MCF 10A (cell line): ENCODE data around the gene CDC25B. TPM values are rescaled to one million over a fixed set of nuclear protein-coding genes. Genes with fewer than 3 reads are reported as not detected.
"Not testable (repeated sequence)": the region's sequence is repeated elsewhere in the genome, so short reads cannot be mapped to it uniquely, and the experiment has no call there.

ENCODE experiments used
- BruUV-seq: library from RNA; stranded (reverse); fragments of 400-500 nt; replicated peaks from 2 replicates; lab custom pipeline; 2021; lab: Mats Ljungman, UMichigan
- CTCF ChIA-PET: fragments of 300-600 bp; sonication (Branson Sonifier 250); formaldehyde crosslinking; extraction: SDS; loops from one replicate; lab custom pipeline; 2021; ENCODE audit warnings: antibody characterized with exemption, inconsistent platforms; lab: Yijun Ruan, JAX
- POLR2A ChIA-PET: fragments of 300-600, 350-650 bp; sonication (Branson Sonifier 250); formaldehyde crosslinking; extraction: SDS; loops from one replicate; lab custom pipeline; 2020; ENCODE audit warnings: antibody characterized with exemption, inconsistent platforms; lab: Yijun Ruan, JAX
- DNase-seq: peaks from one replicate; pipeline ENCODE4 v3.0.0-alpha.2; 2018; ENCODE audit not compliant: unreplicated experiment
- H3K27ac Mint-ChIP-seq: one replicate; pipeline ENCODE4 v1.8.0; 2022; ENCODE audit warnings: mild to moderate bottlenecking, low read depth, mixed read lengths; ENCODE audit not compliant: unreplicated experiment
- H3K27me3 Mint-ChIP-seq: one replicate; pipeline ENCODE4 v1.8.0; 2022; ENCODE audit warnings: mixed read lengths; ENCODE audit not compliant: insufficient read depth, unreplicated experiment
- H3K36me3 Mint-ChIP-seq: one replicate; pipeline ENCODE4 v1.8.0; 2022; ENCODE audit warnings: mild to moderate bottlenecking, moderate library complexity, mixed read lengths; ENCODE audit not compliant: insufficient read depth, unreplicated experiment
- H3K4me1 Mint-ChIP-seq: one replicate; pipeline ENCODE4 v1.8.0; 2022; ENCODE audit warnings: mixed read lengths; ENCODE audit not compliant: insufficient read depth, unreplicated experiment
- H3K4me3 Mint-ChIP-seq: one replicate; pipeline ENCODE4 v1.8.0; 2022; ENCODE audit warnings: mild to moderate bottlenecking, moderate library complexity, mixed read lengths; ENCODE audit not compliant: unreplicated experiment
- H3K9me3 Mint-ChIP-seq: one replicate; pipeline ENCODE4 v1.8.0; 2022; ENCODE audit warnings: mixed read lengths; ENCODE audit not compliant: unreplicated experiment
- intact Hi-C: fragments of 100-400 bp; cut with micrococcal nuclease; formaldehyde crosslinking; loops from 2 replicates; pipeline ENCODE4 v1.14.1; 2022
- total RNA-seq: library from RNA; stranded (reverse); gene quantifications from 2 replicates; pipeline ENCODE4 v1.2.3, GENCODE V29; 2022
- TF ChIP-seq, protein P1 (sequence below): fragments of 200-600 bp; IDR thresholded peaks from one replicate; pipeline ENCODE4 v1.8.0; 2022; ENCODE audit warnings: antibody characterized with exemption, mild to moderate bottlenecking; ENCODE audit not compliant: unreplicated experiment

The CDC25B gene
- total RNA-seq, 1 experiment from 2014 or later = 134 TPM

GRCh38 chr20:3836132-3836531 is 40.0 kb downstream of the CDC25B start:
- Mint-ChIP-seq H3K4me1 (no peaks in the 10 kb centered on the region), H3K27me3 (no peaks in the 10 kb centered on the region), H3K27ac (no peak overlapping the region), H3K9me3 (no peaks in the 10 kb centered on the region), H3K36me3 (peaks cover 7% of the 10 kb centered on the region), H3K4me3 (no peak overlapping the region)
- DNase-seq = no peak
- TF ChIP-seq, protein P1, sequence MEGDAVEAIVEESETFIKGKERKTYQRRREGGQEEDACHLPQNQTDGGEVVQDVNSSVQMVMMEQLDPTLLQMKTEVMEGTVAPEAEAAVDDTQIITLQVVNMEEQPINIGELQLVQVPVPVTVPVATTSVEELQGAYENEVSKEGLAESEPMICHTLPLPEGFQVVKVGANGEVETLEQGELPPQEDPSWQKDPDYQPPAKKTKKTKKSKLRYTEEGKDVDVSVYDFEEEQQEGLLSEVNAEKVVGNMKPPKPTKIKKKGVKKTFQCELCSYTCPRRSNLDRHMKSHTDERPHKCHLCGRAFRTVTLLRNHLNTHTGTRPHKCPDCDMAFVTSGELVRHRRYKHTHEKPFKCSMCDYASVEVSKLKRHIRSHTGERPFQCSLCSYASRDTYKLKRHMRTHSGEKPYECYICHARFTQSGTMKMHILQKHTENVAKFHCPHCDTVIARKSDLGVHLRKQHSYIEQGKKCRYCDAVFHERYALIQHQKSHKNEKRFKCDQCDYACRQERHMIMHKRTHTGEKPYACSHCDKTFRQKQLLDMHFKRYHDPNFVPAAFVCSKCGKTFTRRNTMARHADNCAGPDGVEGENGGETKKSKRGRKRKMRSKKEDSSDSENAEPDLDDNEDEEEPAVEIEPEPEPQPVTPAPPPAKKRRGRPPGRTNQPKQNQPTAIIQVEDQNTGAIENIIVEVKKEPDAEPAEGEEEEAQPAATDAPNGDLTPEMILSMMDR = no peak
- POLR2A ChIA-PET = interaction anchor here (1.1 kb wide), 1 partner anchor 55 kb away, joined by 3 read pairs; the partner anchor contains the start of gene SPEF1
- intact Hi-C loops = no loop called here
- BruUV-seq = no TSS peak
- CTCF ChIA-PET = interaction anchor here (0.6 to 1.2 kb wide), 7 partner anchors 12 to 1696 kb away, joined by 3 to 4 read pairs (median 3); partner anchors contain the start of gene AP5S1

- no peaks in the 10 kb centered on the region for H3K27me3 Mint-ChIP-seq
- no peak overlapping the region for H3K4me3 Mint-ChIP-seq
- no peaks in the 10 kb centered on the region for H3K9me3 Mint-ChIP-seq
- H3K36me3 Mint-ChIP-seq = no peaks in the 10 kb centered on the region
- no peak overlapping the region for H3K27ac Mint-ChIP-seq
- POLR2A ChIA-PET = interaction anchor here (1.0 to 1.6 kb wide), 3 partner anchors 8 to 27 kb away, joined by 3 to 6 read pairs (median 4); partner anchors contain the start of genes AP5S1 and MAVS
- no peaks in the 10 kb centered on the region for H3K4me1 Mint-ChIP-seq
- intact Hi-C loops = no loop called here
- BruUV-seq = no TSS peak
- CTCF ChIA-PET = interaction anchor here (0.6 to 1.1 kb wide), 3 partner anchors 15 to 25 kb away, joined by 3 read pairs; no protein-coding TSS in a partner anchor
- TF ChIP-seq, protein P1 = no peak
- DNase-seq = no peak
Observed at GRCh38 chr20:3839328-3839727, 43.2 kb downstream of the CDC25B start.

DNA sequence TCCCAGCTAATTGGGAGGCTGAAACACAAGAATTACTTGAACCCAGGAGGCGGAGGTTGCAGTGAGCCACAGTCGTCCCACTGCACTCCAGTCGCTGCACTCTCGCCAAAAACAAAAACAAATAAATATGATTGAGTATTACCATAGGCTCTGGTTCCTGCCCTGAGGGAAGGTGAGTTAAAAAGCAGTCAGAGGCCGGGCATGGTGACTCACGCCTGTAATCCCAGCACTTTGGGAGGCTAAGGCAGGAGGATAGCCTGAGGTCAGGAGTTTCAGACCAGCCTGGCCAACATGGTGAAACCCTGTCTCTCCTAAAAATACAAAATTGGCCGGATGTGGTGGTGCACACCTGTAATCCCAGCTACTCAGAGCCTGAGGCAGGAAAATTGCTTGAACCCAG is 44.1 kb downstream of the CDC25B start:
- ChIA-PET CTCF (interaction anchor here (0.6 to 1.1 kb wide), 3 partner anchors 14 to 16 kb away, joined by 3 read pairs; no protein-coding TSS in a partner anchor), POLR2A (interaction anchor here (0.6 to 1.6 kb wide), 3 partner anchors 19 to 81 kb away, joined by 3 to 6 read pairs (median 4); partner anchors contain the start of gene AP5S1)
- BruUV-seq, H3K36me3 Mint-ChIP-seq, H3K9me3 Mint-ChIP-seq, intact Hi-C loops, H3K27ac Mint-ChIP-seq, H3K4me3 Mint-ChIP-seq, H3K27me3 Mint-ChIP-seq, H3K4me1 Mint-ChIP-seq: not testable (repeated sequence)
- DNase-seq = peak; percentile 73

- ChIA-PET CTCF (interaction anchor here (1.1 to 2.1 kb wide), 3 partner anchors 14 to 22 kb away, joined by 3 to 5 read pairs (median 3); partner anchors contain the start of gene AP5S1), POLR2A (interaction anchor here (0.6 to 4.5 kb wide), 3 partner anchors 9 to 36 kb away, joined by 3 to 64 read pairs (median 3); partner anchors contain the start of gene AP5S1)
- intact Hi-C loops = no loop called here
- TF ChIP-seq, protein P1 = no peak
- BruUV-seq = no TSS peak
- H3K27ac Mint-ChIP-seq = no peak overlapping the region
- no peaks in the 10 kb centered on the region for H3K27me3 Mint-ChIP-seq
- no peak for DNase-seq
- peaks cover 5% of the 10 kb centered on the region for H3K4me1 Mint-ChIP-seq
- no peak overlapping the region for H3K4me3 Mint-ChIP-seq
- H3K9me3 Mint-ChIP-seq = no peaks in the 10 kb centered on the region
- no peaks in the 10 kb centered on the region for H3K36me3 Mint-ChIP-seq
Observed at GRCh38 chr20:3842348-3842930, 46.3 kb downstream of the CDC25B start.
